Stimulated activated CD4-positive, alpha-beta T cell treated with anti-CD3 and anti-CD28 coated beads, Interleukin-1b, Interleukin-23, amount 100 ng/mL, for 24 hours (primary cell): ENCODE data around the gene UBE2L3.
"Not testable (repeated sequence)": the region's sequence is repeated elsewhere in the genome, so short reads cannot be mapped to it uniquely, and the experiment has no call there.

ENCODE experiments used
- DNase-seq, 4 experiments: peaks; one replicate each; pipeline ENCODE4 v3.0.0-alpha.2; 2020; ENCODE audit warnings: low read depth in 4 of 4, low spot score in 1 of 4

The UBE2L3 gene

DNA sequence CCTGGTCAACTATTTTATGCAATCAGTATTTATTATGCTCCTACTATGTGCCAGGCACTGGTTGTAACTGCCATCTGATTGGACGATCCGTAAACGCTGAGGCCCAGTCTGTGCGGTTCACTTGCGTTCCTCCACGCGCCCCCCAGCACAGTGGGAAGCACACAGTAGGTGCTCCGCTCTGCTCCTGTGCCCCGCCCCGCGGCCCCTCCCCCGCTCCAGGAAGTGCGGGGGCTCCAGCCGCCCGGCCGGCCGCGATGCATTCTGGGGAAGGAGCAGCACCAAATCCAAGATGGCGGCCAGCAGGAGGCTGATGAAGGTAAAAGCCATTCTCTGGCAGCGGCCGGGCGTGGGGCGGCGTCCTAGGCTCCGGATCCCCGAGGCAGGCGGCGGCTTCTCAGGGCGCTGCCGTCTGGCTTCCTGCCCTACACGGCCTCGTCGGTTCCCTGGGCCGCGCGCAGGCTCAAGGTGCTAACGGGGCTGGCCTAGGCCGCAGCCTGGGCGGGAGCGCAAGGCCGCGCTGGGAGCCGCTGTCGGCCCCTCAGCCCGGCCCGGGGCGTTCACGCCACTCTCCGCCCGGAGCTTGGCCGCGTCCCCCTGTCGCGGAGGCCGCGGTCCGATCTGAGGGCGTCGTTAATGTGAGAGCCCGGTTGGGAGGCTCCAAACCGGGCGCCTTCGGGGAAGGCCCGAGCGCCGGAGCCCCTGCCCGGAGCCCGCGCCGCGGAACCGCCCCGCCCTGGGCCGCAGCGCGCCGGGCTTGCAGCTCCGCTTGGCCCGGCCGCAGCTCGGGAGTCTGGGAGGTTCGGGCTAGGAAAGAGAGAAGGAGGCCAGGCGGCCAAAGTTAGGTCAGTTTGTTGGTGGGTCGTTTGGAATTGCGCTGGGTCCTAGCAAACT is at the start of gene UBE2L3:
TSS of gene UBE2L3 (plus strand) at position 259 of the 891 bp plus-strand sequence. CDS start at position 290, 31 bp downstream.
- DNase-seq = peak; percentile 52 to 82 (median 66)

DNA sequence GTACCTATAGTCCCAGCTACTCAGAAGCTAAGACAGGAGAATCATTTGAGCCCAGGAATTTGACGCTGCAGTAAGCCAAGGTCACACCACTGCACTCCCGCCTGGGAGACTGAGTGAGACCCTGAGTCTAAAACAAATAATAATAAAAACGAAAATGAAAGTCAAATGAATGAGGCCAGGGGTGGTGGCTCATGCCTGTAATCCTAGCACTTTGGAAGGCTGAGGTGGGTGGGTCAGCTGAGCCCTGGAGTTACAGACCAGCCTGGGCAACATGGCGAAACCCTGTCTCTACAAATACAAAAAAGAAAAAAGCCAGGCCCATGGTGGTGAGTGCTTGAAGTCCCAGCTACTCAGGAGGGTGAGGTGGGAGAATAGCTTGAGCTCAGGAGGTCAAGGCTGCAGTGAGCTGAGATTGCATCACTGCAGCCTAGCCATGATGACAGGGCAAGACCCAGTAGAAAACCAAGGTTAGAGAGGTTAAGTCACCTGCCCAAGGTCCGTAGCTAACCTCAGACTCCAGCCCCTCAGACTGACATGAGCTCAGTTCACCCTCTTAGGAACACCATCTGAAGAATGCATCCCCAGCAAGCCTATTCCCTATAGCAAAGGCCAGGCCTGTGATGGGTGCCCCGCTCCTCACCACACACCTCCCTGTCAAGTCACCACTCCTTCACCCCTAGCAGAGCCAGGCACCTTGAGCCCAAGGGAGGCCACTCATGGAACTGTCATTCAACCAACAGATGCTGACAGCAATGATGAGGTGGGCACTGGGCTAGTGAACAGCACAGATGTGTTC is 40.6 kb upstream of the UBE2L3 start:
- DNase-seq = not testable (repeated sequence)

DNA sequence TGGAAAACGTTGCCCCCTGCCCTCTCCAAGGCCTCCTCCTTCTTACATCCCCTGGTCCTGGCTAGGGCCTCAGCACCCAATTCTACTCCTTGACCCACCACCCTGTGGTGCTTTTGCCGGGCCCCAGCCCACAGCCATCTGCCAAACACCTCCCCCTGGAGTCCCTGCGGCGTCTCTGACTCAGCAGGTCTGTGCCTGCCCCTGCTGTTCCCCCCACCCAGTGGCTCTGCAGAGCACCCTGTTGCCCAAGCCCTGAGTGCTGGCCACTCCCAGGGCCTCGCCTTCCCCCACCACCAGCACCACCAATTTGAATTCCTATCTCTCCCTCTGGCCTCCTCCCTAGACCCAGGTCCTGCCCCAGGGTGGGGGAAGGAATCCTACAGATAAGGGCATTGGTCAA is 36.0 kb upstream of the UBE2L3 start:
- DNase-seq = not testable (repeated sequence)

DNA sequence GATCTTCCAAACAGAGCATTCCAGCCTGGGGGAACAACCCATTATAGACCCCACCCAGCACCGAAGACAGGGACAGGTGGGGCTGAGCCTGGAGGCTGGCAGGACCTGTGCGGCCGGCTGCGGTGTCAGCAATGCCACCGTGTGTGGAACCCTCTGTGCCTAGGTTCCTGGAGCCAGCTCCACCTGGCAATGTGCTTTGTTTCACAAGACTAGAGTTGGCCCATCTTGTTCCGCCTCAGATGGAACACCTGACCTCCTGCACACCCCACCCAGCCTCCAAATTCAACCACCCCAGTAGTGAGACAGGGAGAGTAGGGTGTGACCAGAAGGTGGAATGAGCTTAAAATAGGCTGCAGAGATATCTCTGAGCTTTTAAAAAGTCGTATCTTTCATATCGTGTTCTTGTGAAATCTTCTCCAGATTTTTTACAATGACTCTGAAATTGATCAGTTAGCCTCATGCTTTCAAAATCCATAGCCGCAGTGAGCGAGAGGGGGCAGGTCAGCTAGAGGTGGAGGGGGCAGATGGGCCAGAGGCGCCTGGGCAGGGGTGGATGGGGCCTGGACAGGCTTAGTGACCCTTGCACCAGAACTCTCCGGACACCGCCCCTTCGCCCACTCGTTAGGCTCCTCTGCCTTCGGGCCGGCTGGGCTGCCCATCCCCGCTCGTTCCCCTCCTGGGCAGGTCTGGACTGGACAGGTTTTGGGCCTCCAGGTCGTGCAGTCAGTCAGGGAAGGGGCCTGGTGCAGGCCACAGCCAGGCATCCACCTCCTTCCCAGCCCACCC is 34.5 kb upstream of the UBE2L3 start:
- not testable (repeated sequence) for DNase-seq

DNA sequence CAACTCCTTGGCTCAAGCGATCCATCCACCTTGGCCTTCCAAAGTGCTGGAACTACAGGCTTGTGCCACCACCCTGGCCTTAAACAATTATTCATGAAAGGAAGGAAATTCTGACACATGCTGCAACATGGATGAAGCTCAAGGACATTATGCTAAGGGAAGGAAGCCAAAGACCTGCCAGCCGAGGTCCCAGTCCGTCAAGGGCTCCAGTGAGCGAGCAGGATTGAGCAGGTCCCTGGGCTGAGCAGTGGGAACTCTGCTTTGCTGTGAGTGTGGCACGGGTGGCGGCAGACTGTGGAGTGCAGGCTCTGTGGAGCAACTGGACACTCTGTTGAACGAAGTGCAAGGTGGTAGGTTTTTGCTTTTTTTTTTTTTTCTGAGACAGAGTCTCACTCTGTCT is 27.7 kb upstream of the UBE2L3 start:
- not testable (repeated sequence) for DNase-seq

DNA sequence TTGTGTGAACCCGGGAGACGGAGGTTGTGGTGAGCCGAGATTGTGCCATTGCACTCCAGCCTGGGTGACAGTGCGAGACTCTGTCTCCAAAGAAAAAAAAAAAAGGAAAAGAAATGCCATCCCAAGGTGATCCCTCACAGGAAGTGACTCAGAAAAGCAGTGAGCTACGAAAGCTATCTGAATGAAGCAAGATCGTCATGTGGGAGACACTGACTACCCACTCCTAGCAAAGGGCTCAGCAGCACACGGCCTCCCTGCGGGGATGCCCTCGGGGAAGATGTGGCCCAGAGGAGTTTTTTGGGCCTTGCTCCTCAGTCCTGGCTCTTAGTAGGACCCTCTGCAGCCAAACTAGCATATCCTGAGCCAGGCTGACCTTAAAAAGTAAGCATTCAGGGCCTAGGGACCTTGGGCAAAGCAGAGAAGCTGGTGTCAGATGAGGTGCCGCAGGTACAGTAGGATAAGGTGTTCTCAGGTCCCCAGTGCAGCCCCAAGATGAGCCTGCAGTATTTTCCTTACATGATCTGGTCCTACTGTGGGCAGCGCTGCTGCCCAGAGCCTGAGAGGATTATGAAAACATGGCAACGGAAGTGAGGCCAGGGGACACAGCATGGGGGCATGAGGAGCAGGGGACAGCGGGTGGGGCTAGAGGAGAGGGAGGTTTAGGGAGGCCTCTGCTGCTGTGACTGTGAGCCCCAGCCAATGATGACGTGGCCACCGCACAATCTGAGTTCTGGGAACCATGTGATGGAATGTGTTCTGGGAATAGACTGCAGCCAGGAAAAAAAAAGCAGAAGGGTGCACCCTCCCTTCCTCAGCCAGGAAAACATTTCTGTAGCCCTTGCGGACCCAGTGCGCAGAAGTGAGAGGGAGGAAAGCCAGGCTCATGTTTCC is 22.8 kb upstream of the UBE2L3 start:
- not testable (repeated sequence) for DNase-seq

DNA sequence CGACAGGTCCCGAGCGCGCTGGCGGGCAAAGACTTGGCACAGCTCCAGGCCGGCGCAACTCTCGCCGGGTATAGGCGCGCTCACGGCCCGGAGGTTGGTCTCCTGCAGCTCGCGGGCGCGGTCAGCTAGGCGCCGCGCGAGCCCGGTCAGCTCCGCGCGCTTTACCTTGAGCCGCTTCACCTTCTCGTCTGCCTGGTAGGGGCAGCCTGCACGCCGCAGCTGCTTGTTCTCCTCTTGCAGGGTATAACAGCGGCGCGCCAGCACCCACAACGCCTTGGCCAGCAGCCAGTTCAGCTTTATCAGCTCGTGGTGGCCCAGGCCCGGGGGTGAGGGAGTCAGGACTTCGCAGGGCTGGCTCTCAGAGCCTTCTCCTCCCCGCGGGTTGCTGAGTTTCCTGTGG is 18.0 kb upstream of the UBE2L3 start:
- DNase-seq = not testable (repeated sequence)

DNA sequence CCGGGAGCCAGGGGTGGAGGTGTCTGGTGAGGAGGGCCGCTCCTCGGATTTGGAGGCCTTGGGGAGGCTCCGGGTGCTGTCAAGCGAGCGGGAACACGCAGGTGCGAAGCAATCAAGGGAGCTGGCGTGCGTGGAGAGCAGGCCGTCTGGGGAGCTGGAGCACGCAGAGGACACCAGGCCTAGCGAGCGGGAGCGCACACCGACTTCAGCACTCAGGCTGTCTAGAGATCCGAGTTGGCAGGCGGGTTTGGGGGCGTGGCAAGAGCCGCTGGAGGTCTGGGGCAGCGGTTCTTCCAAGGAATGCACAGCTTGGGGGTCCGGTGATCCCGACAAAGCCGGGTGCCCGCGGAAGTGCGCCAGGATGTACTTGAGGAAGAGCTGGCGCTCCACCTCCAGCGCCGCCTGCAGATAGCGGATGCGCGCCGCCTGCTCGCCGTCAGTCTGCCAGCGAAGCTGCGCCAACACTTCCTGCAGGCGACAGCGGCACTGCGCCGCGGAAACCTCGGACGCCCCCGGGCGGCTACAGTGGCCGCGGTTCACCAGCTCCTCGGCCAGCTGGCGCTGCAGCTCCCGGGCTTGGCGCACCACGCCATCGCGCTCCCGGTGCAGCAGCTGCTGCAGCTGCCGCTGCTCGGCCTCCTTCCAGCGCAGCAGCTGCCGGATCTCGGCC is 17.4 kb upstream of the UBE2L3 start:
- DNase-seq = not testable (repeated sequence)

DNA sequence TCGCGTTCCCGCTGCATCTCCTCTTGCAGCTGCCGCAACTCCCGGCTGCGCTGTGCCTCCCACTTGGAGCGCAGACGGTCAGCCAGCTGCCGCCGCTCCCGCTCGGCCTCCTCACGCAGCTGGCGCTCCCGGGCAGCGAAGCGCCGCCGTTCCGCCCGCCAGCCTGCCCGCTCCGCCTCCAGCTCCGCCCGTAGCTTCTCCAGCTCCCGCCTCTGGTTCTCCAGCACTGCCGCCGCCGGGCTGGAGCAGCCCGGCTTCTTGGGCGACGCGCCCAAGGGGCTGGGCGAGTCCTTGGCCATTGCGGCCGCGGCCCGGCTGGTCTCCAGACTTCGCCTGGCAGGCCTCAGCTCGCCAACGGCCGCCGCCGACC is 16.9 kb upstream of the UBE2L3 start:
- DNase-seq = not testable (repeated sequence)

DNA sequence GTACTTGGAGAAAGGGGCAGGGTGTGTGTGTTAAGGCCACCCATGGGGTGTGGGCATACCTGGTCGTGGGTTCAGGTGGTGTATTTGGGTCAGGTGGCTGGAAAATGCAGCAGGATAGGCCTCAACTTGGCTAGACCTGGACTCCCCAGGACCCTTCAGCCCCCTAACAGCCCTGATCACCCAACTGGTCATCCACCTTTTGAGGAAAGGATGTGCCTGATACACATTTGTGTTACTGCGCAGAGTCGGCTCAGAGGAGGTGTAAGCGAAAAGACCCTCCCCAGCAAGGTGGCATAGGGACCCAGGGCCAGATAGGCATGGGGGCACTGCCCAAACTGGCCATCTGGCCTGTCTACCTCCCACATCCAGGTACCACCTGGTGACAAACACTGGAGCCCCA is 16.2 kb upstream of the UBE2L3 start, which contains the start of gene RIMBP3C:
TSS of gene RIMBP3C (minus strand) at position 101 of the 400 bp plus-strand sequence. CDS start 485 bp downstream, outside the sequence.
- not testable (repeated sequence) for DNase-seq

DNA sequence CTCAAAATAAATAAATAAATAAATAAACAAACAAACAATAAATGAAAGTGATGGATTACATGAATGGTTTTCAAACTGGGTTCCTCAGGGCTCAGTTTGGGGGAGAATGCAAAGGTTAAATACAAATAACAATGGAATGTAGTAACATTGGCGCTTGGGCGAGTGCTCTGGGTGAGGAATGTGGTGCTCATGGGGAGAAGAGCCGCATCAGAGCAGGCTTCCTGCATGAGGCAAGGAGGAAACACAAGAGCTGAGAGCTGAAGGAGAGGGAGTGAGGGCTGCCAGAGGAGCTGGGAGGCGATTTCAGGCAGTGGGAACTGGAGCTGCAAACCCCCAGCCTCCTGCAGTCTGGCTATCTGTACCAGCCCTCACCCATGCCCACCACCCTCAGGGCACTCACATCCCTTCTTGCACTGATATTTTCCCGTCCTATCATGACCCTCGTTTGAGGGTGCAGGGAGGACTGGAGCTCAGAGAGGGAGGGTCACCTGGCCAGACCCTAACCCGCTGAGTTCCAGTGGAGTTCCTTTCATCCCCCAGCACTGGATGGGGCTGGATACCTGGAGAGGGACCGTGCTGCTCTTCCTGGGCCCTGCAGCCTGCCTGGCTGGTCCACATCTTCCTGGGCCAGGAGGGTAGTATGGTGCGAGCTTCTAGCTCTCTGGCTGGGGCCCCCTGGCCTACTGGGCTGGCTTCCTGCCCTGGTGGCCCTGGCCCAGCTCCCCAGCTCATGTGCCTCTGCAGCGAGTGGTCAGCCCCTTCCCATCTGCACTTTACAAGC is 8.0 kb upstream of the UBE2L3 start:
- not testable (repeated sequence) for DNase-seq

DNA sequence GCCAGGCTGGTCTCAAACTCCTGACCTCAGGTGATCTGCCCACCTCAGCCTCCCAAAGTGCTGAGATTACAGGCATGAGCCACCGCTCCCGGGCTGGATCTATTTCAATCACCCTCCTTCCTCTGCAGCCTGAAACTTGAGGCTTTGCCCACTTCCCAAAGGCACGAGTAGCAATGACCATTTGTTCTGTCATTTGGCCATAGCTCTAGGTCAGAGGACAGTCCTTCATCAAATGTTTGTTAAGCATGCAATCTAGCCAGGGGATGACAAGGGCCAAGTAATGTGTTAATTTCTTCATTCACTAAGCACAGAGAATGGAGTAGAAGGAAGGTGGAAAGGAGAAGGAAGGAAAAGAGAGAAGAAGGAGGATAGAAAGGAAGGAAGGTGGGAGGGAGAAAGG is 6.9 kb upstream of the UBE2L3 start:
- not testable (repeated sequence) for DNase-seq

DNA sequence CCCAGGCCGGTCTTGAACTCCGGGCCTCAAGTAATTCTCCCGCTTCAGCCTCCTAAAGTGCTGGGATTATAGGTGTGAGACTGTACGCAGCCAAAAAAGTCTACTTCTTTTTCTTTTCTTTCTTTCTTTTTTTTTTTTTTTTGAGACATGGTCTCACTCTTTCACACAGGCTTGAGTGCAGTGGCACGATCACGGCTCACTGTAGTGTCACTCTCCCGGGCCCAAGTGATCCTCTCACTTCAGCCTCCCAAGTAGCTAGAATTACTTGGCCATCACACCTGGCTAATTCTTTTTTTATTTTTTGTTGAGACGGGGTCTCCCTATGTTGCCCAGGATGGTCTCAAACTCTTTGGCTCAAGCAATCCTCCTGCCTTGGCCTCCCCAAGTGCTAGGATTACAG is 3.6 kb upstream of the UBE2L3 start:
- DNase-seq = no peak

DNA sequence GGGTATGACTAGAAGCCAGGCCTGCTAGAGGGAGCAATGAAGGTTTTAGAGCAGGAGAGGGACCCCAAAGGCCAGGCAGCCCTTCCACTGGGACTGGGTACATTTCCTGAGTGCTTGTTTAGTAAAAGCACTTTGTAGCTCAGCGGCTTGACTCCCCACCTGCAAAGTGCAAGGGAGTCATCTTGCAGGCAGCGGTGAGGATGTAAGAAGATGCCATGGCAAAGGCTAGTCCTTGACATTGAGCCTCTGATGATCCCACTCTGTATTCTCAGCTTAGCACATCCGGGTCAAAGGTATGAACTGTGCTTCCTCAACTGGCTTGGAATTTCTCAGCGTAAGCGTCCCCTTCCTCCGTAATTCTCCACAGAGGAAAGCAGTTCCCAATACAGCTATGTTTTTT is 3.1 kb upstream of the UBE2L3 start:
- no peak for DNase-seq

DNA sequence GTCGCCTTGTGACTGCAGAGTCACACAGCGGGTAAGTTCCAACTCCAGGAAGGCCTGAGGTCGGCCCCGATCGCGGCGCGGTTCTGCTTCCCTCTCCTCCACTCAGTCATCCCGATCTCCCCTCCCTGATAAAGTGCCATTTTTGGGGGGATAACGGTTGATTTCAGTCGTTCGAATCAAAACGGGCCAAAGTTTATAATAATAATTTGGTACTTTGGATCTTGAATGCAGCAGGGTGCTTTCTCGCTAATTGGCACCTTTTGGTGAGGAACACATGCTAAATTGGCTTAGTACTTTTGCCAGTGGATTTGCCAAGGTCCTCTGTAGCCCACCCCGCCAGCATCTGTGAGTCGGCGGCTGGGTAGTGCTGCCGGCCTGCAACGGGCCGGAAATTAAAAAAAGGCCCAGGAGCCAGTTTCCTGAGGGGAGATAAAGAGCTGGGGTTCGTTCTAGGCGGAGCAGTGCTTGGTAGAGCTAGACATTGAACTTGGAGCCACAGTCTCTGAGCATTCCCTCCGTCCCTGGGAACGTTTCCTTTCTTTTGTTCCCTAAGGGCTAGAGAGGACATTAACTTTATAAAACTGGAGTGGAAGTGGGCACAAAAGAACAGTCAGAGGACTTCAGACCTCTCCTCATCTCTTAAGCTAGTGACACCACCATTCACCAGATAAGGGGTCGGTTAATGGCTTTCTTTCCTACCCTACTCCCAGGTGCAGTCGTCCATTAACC is 997 bp downstream of the UBE2L3 start:
- DNase-seq = no peak

DNA sequence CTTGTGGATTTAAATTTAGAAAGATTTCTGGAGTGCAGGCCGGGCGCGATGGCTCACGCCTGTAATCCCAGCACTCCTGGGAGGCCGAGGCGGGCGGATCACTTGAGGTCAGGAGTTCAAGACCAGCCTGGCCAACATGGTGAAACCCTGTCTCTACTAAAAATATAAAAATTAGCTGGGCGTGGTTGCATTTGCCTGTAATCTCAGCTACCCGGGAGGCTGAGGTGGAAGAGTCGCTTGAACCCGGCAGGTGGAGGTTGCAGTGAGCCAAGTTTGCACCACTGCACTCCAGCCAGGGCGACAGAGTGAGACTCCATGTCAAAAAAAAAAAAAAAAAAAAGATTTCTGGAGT is 1.5 kb downstream of the UBE2L3 start:
- not testable (repeated sequence) for DNase-seq

DNA sequence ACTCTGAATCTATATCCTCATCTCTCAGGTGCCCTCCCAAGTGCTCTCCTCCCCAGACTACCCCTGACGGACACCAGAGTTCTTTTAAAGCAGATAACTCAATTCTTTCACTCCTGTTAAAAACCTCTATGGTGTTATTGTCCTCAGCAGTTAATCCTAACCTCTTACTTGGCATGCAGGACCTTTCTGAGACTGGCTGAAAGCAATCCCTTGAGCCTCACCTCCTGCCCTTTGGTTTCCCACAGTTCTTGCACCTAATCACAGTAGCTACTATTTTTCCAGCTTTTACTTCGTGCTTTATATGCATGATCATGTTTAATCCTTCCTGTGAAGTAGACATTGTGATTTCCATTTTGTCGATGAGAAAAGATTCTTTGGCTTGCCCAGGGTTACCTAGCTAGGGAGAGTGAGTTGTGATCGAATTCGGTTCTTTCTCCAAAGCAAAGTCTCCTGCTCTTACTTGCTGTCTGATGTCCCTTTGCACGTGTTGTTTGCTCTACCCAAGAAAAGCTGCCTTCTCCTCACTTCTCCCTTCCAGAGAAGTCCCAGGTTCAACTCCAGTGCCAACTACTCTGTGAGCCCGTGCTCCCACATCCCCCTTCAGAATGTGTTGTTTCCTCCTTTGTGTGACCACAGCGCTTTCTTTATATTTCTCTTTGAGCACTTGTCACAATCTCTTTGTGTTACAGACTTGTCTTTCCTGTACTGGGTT is 2.1 kb downstream of the UBE2L3 start:
- no peak for DNase-seq

DNA sequence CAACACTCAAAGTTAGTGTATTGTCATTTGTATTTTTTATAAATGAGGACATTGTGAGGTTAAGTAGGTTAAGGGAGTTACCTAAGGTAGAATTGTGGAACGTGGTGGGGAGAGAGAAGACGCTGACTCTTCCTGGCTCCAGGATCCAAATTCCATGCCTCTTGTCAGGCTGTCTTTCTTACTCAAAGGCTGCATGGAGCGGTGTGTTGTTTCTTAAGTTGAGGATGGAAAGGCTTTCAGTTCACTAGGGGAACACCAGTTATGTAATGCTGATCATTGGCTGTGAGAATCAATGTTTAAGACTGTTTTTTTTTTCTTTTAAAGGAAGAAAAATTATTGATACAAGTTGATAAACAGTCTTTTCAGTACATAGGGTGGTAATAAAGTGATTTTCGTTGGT is 2.9 kb downstream of the UBE2L3 start:
- no peak for DNase-seq
